GM23338 (cell line): ENCODE data around the gene EYA3. TPM values are rescaled to one million over a fixed set of nuclear protein-coding genes. Genes with fewer than 3 reads are reported as not detected.

Experiments
- ATAC-seq: fragments of 200-7000 bp; cut with Tn5 transposase; 3 replicates; pipeline ENCODE4 v1.9.1; 2020
- DNase-seq: peaks from one replicate; pipeline ENCODE4 v3.0.0-alpha.2; 2015; ENCODE audit warnings: low spot score
- H2AFZ ChIP-seq: fragments of 200-600 bp; sonication (generic); 2 replicates; pipeline ENCODE4 v1.8.0; 2016; ENCODE audit warnings: antibody characterized with exemption, mild to moderate bottlenecking, moderate library complexity
- H3F3A ChIP-seq: fragments of 200-600 bp; sonication (generic); replicated peaks from 2 replicates; pipeline ENCODE4 v1.8.0; 2017; ENCODE audit warnings: antibody characterized with exemption, mixed run types, low read depth
- H3K27ac ChIP-seq: fragments of 200-600 bp; sonication (generic); 2 replicates; pipeline ENCODE4 v1.6.1; 2016; ENCODE audit warnings: low read depth
- H3K27me3 ChIP-seq: fragments of 200-600 bp; sonication (generic); 2 replicates; pipeline ENCODE4 v1.8.0; 2016; ENCODE audit warnings: mild to moderate bottlenecking, mixed run types, moderate library complexity; ENCODE audit not compliant: insufficient read depth
- H3K36me3 ChIP-seq: fragments of 200-600 bp; sonication (generic); 2 replicates; pipeline ENCODE4 v1.8.0; 2016; ENCODE audit warnings: mild to moderate bottlenecking; ENCODE audit not compliant: insufficient read depth
- H3K4me1 ChIP-seq: fragments of 200-600 bp; sonication (generic); 2 replicates; pipeline ENCODE4 v1.8.0; 2016; ENCODE audit warnings: mild to moderate bottlenecking, moderate library complexity; ENCODE audit not compliant: insufficient read depth
- H3K4me2 ChIP-seq: fragments of 200-600 bp; sonication (generic); 2 replicates; pipeline ENCODE4 v1.7.1; 2017; ENCODE audit warnings: mixed run types
- H3K4me3 ChIP-seq: fragments of 200-600 bp; sonication (generic); 2 replicates; pipeline ENCODE4 v1.6.1; 2016; ENCODE audit warnings: mixed run types
- H3K79me2 ChIP-seq: fragments of 200-600 bp; sonication (generic); replicated peaks from 2 replicates; pipeline ENCODE4 v1.8.0; 2017; ENCODE audit warnings: mild to moderate bottlenecking; ENCODE audit not compliant: insufficient read depth
- H3K9me2 ChIP-seq: fragments of 200-600 bp; sonication (generic); 2 replicates; pipeline ENCODE4 v1.8.0; 2017; ENCODE audit not compliant: insufficient read depth
- H4K20me1 ChIP-seq: fragments of 200-600 bp; sonication (generic); replicated peaks from 2 replicates; pipeline ENCODE4 v1.8.0; 2017; ENCODE audit warnings: mild to moderate bottlenecking; ENCODE audit not compliant: insufficient read depth
- H3K27ac Mint-ChIP-seq: 2 replicates; pipeline ENCODE4 v1.8.0; 2020; ENCODE audit warnings: inconsistent platforms, mild to moderate bottlenecking, moderate library complexity, mixed read lengths
- H3K27me3 Mint-ChIP-seq: 3 replicates; pipeline ENCODE4 v1.8.0; 2022; ENCODE audit warnings: low read depth, mild to moderate bottlenecking, moderate library complexity, mixed read lengths, inconsistent platforms; ENCODE audit not compliant: insufficient read depth, poor library complexity
- H3K36me3 Mint-ChIP-seq: 3 replicates; pipeline ENCODE4 v1.8.0; 2021; ENCODE audit warnings: low read depth, mild to moderate bottlenecking, inconsistent platforms, moderate library complexity, mixed read lengths
- H3K4me1 Mint-ChIP-seq: 3 replicates; pipeline ENCODE4 v1.8.0; 2020; ENCODE audit warnings: mild to moderate bottlenecking, inconsistent platforms, mixed read lengths
- H3K4me3 Mint-ChIP-seq: 3 replicates; pipeline ENCODE4 v1.8.0; 2021; ENCODE audit warnings: moderate library complexity, mild to moderate bottlenecking, inconsistent platforms, mixed read lengths
- H3K9me3 Mint-ChIP-seq: 3 replicates; pipeline ENCODE4 v1.8.0; 2020; ENCODE audit warnings: moderate library complexity, mild to moderate bottlenecking, inconsistent platforms, mixed read lengths
- CREB1 ChIP-seq: fragments of 250-450 bp; sonication (Bioruptor Pico); IDR thresholded peaks from 2 replicates; pipeline ENCODE4 v1.5.0; 2020; ENCODE audit warnings: low read depth, mild to moderate bottlenecking, moderate library complexity
- EZH2 ChIP-seq: fragments of 200-600 bp; sonication (generic); IDR thresholded peaks from one replicate; pipeline ENCODE4 v1.8.0; 2017; ENCODE audit warnings: antibody characterized with exemption, mild to moderate bottlenecking, low read depth; ENCODE audit not compliant: unreplicated experiment
- EZH2phosphoT487 ChIP-seq: fragments of 200-600 bp; sonication (generic); IDR thresholded peaks from one replicate; pipeline ENCODE4 v1.8.1; 2018; ENCODE audit warnings: antibody characterized with exemption; ENCODE audit not compliant: unreplicated experiment
- JUNB ChIP-seq: IDR thresholded peaks from one replicate; pipeline ENCODE4 v1.6.1; 2016; ENCODE audit warnings: antibody characterized with exemption; ENCODE audit not compliant: unreplicated experiment
- NANOG ChIP-seq: IDR thresholded peaks from 2 replicates; pipeline ENCODE4 v1.6.1; 2016; ENCODE audit warnings: antibody characterized with exemption, borderline replicate concordance
- POLR2AphosphoS5 ChIP-seq: IDR thresholded peaks from 2 replicates; pipeline ENCODE4 v1.6.1; 2016; ENCODE audit warnings: antibody characterized with exemption, low read depth
- STAT1 ChIP-seq: IDR thresholded peaks from one replicate; pipeline ENCODE4 v1.6.1; 2016; ENCODE audit warnings: antibody characterized with exemption; ENCODE audit not compliant: unreplicated experiment
- ZNF114 ChIP-seq: fragments of 250-450 bp; sonication (Bioruptor Pico); IDR thresholded peaks from 2 replicates; pipeline ENCODE4 v1.5.0; 2020; ENCODE audit warnings: mild to moderate bottlenecking, moderate library complexity
- ZNF331 ChIP-seq: fragments of 250-450 bp; sonication (Bioruptor Pico); IDR thresholded peaks from 2 replicates; pipeline ENCODE4 v1.5.0; 2020; ENCODE audit warnings: low read depth, mild to moderate bottlenecking, moderate library complexity
- polyA plus RNA-seq: library from polyadenylated mRNA; unstranded; fragments of >200 nt; fragmentation: Nextera tagmentation; extraction: Ambion mirVana; gene quantifications from 2 replicates; pipeline ENCODE4 v1.2.1, GENCODE V29; 2016
- total RNA-seq: library from RNA; depleted of rRNA; stranded (reverse); fragments of >200 nt; shearing (Covaris generic); gene quantifications from 2 replicates; pipeline ENCODE4 v1.2.3, GENCODE V29; 2014
- TF ChIP-seq, protein P1 (sequence below): IDR thresholded peaks from 2 replicates; pipeline ENCODE4 v1.6.1; 2016; ENCODE audit warnings: antibody characterized with exemption
- TF ChIP-seq, protein P2 (sequence below): fragments of 250-450 bp; sonication (Bioruptor Pico); IDR thresholded peaks from 2 replicates; pipeline ENCODE4 v1.5.0; 2020; ENCODE audit warnings: mild to moderate bottlenecking, moderate library complexity
- TF ChIP-seq, protein P3 (sequence below), 2 experiments: fragments of 200-600 bp in 1 of 2; sonication (generic) in 1 of 2; conservative IDR thresholded peaks; 2 replicates each; pipeline versions ENCODE4 v1.5.1 to v1.6.1; 2016 to 2017; ENCODE audit warnings: antibody characterized with exemption in 2 of 2, low read depth in 2 of 2, mild to moderate bottlenecking in 2 of 2, moderate library complexity in 1 of 2
- TF ChIP-seq, protein P4 (sequence below): IDR thresholded peaks from one replicate; pipeline ENCODE4 v1.6.1; 2018; ENCODE audit warnings: antibody characterized with exemption; ENCODE audit not compliant: unreplicated experiment

EYA3 gene
- total and polyA plus RNA-seq, 2 experiments from 2014 or later, result 12.5 to 33.6 TPM

DNA sequence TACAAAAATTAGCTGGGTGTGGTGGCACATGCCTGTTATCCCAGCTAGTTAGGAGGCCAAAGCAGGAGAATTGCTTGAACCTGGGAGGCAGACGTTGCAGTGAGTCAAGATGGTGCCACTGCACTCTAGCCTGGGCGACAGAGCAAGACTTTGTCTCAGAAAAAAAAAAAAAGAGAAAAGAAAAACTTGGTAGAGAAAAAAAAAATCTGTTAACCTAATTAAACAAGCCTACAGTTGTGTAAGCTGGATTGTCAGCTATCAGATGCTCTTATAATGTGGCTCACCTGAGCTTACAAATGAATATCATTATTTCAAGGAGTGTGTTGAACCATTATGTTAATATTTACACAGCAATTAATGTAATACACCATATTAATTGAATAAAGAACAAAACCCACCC, 26.4 kb upstream of the EYA3 start:
- no peak for DNase-seq
- Histone ChIP-seq H3K79me2 (no peaks in the 10 kb centered on the region), H4K20me1 (no peaks in the 10 kb centered on the region), H3K27ac (no peak overlapping the region), H3F3A (no peaks in the 10 kb centered on the region), H3K4me1 (no peaks in the 10 kb centered on the region), H3K27me3 (no peaks in the 10 kb centered on the region), H3K36me3 (no peaks in the 10 kb centered on the region), H2AFZ (no peak overlapping the region; the same call in none of the 2 replicates), H3K9me2 (0 out of 2 replicates have a peak, but pooled peaks cover 9% of the 10 kb centered on the region), H3K4me3 (no peak overlapping the region), H3K4me2 (no peak overlapping the region)
- Mint-ChIP-seq H3K27me3 (peaks cover 5% of the 10 kb centered on the region), H3K4me3 (no peak overlapping the region), H3K4me1 (no peaks in the 10 kb centered on the region), H3K36me3 (no peaks in the 10 kb centered on the region), H3K9me3 (no peaks in the 10 kb centered on the region), H3K27ac (no peak overlapping the region)
- ATAC-seq, result no peak
- TF ChIP-seq NANOG (no peak), ZNF331 (no peak), EZH2phosphoT487 (no peak), POLR2AphosphoS5 (no peak), STAT1 (no peak), JUNB (no peak), CREB1 (CRISPR knock-in tag) (no peak), ZNF114 (no peak), EZH2 (no peak)
- TF ChIP-seq, protein P1, sequence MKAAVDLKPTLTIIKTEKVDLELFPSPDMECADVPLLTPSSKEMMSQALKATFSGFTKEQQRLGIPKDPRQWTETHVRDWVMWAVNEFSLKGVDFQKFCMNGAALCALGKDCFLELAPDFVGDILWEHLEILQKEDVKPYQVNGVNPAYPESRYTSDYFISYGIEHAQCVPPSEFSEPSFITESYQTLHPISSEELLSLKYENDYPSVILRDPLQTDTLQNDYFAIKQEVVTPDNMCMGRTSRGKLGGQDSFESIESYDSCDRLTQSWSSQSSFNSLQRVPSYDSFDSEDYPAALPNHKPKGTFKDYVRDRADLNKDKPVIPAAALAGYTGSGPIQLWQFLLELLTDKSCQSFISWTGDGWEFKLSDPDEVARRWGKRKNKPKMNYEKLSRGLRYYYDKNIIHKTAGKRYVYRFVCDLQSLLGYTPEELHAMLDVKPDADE, result no peak
- TF ChIP-seq, protein P2, sequence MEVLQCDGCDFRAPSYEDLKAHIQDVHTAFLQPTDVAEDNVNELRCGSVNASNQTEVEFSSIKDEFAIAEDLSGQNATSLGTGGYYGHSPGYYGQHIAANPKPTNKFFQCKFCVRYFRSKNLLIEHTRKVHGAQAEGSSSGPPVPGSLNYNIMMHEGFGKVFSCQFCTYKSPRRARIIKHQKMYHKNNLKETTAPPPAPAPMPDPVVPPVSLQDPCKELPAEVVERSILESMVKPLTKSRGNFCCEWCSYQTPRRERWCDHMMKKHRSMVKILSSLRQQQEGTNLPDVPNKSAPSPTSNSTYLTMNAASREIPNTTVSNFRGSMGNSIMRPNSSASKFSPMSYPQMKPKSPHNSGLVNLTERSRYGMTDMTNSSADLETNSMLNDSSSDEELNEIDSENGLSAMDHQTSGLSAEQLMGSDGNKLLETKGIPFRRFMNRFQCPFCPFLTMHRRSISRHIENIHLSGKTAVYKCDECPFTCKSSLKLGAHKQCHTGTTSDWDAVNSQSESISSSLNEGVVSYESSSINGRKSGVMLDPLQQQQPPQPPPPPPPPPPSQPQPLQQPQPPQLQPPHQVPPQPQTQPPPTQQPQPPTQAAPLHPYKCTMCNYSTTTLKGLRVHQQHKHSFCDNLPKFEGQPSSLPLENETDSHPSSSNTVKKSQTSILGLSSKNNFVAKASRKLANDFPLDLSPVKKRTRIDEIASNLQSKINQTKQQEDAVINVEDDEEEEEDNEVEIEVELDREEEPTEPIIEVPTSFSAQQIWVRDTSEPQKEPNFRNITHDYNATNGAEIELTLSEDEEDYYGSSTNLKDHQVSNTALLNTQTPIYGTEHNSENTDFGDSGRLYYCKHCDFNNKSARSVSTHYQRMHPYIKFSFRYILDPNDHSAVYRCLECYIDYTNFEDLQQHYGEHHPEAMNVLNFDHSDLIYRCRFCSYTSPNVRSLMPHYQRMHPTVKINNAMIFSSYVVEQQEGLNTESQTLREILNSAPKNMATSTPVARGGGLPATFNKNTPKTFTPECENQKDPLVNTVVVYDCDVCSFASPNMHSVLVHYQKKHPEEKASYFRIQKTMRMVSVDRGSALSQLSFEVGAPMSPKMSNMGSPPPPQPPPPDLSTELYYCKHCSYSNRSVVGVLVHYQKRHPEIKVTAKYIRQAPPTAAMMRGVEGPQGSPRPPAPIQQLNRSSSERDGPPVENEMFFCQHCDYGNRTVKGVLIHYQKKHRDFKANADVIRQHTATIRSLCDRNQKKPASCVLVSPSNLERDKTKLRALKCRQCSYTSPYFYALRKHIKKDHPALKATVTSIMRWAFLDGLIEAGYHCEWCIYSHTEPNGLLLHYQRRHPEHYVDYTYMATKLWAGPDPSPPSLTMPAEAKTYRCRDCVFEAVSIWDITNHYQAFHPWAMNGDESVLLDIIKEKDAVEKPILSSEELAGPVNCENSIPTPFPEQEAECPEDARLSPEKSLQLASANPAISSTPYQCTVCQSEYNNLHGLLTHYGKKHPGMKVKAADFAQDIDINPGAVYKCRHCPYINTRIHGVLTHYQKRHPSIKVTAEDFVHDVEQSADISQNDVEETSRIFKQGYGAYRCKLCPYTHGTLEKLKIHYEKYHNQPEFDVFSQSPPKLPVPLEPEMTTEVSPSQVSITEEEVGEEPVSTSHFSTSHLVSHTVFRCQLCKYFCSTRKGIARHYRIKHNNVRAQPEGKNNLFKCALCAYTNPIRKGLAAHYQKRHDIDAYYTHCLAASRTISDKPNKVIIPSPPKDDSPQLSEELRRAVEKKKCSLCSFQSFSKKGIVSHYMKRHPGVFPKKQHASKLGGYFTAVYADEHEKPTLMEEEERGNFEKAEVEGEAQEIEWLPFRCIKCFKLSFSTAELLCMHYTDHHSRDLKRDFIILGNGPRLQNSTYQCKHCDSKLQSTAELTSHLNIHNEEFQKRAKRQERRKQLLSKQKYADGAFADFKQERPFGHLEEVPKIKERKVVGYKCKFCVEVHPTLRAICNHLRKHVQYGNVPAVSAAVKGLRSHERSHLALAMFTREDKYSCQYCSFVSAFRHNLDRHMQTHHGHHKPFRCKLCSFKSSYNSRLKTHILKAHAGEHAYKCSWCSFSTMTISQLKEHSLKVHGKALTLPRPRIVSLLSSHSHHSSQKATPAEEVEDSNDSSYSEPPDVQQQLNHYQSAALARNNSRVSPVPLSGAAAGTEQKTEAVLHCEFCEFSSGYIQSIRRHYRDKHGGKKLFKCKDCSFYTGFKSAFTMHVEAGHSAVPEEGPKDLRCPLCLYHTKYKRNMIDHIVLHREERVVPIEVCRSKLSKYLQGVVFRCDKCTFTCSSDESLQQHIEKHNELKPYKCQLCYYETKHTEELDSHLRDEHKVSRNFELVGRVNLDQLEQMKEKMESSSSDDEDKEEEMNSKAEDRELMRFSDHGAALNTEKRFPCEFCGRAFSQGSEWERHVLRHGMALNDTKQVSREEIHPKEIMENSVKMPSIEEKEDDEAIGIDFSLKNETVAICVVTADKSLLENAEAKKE (CRISPR knock-in tag), result no peak
- TF ChIP-seq, protein P3, sequence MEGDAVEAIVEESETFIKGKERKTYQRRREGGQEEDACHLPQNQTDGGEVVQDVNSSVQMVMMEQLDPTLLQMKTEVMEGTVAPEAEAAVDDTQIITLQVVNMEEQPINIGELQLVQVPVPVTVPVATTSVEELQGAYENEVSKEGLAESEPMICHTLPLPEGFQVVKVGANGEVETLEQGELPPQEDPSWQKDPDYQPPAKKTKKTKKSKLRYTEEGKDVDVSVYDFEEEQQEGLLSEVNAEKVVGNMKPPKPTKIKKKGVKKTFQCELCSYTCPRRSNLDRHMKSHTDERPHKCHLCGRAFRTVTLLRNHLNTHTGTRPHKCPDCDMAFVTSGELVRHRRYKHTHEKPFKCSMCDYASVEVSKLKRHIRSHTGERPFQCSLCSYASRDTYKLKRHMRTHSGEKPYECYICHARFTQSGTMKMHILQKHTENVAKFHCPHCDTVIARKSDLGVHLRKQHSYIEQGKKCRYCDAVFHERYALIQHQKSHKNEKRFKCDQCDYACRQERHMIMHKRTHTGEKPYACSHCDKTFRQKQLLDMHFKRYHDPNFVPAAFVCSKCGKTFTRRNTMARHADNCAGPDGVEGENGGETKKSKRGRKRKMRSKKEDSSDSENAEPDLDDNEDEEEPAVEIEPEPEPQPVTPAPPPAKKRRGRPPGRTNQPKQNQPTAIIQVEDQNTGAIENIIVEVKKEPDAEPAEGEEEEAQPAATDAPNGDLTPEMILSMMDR (conservative IDR thresholded peaks at IDR 0.05; ENCODE audit: low read depth in 2 of 2), result no peak
- TF ChIP-seq, protein P4, sequence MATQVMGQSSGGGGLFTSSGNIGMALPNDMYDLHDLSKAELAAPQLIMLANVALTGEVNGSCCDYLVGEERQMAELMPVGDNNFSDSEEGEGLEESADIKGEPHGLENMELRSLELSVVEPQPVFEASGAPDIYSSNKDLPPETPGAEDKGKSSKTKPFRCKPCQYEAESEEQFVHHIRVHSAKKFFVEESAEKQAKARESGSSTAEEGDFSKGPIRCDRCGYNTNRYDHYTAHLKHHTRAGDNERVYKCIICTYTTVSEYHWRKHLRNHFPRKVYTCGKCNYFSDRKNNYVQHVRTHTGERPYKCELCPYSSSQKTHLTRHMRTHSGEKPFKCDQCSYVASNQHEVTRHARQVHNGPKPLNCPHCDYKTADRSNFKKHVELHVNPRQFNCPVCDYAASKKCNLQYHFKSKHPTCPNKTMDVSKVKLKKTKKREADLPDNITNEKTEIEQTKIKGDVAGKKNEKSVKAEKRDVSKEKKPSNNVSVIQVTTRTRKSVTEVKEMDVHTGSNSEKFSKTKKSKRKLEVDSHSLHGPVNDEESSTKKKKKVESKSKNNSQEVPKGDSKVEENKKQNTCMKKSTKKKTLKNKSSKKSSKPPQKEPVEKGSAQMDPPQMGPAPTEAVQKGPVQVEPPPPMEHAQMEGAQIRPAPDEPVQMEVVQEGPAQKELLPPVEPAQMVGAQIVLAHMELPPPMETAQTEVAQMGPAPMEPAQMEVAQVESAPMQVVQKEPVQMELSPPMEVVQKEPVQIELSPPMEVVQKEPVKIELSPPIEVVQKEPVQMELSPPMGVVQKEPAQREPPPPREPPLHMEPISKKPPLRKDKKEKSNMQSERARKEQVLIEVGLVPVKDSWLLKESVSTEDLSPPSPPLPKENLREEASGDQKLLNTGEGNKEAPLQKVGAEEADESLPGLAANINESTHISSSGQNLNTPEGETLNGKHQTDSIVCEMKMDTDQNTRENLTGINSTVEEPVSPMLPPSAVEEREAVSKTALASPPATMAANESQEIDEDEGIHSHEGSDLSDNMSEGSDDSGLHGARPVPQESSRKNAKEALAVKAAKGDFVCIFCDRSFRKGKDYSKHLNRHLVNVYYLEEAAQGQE, result no peak
